Ishikawa (cell line): ENCODE measurements around the gene C3.

ENCODE experiments used
- CEBPB ChIP-seq: IDR thresholded peaks from 2 replicates; pipeline ENCODE4 v1.6.1; 2012
- CREB1 ChIP-seq: IDR thresholded peaks from 2 replicates; pipeline ENCODE4 v1.6.1; 2012; ENCODE audit warnings: low read depth
- EGR1 ChIP-seq: IDR thresholded peaks from 2 replicates; pipeline ENCODE4 v1.6.1; 2012
- EP300 ChIP-seq: IDR thresholded peaks from 2 replicates; pipeline ENCODE4 v1.6.1; 2012; ENCODE audit warnings: borderline replicate concordance
- FOXM1 ChIP-seq: IDR thresholded peaks from 2 replicates; pipeline ENCODE4 v1.6.1; 2012; ENCODE audit warnings: low read depth, borderline replicate concordance
- NFIC ChIP-seq: IDR thresholded peaks from 2 replicates; pipeline ENCODE4 v1.6.1; 2012
- RAD21 ChIP-seq: IDR thresholded peaks from 2 replicates; pipeline ENCODE4 v1.6.1; 2012; ENCODE audit warnings: low read depth
- TAF1 ChIP-seq: IDR thresholded peaks from 2 replicates; pipeline ENCODE4 v1.6.1; 2012; ENCODE audit warnings: low read depth, mild to moderate bottlenecking
- TCF12 ChIP-seq: IDR thresholded peaks from 2 replicates; pipeline ENCODE4 v1.6.1; 2012; ENCODE audit warnings: low read depth
- TEAD4 ChIP-seq: IDR thresholded peaks from 2 replicates; pipeline ENCODE4 v1.6.1; 2012
- YY1 ChIP-seq: IDR thresholded peaks from 2 replicates; pipeline ENCODE4 v1.6.1; 2012; ENCODE audit warnings: low read depth
- ZBTB7A ChIP-seq: IDR thresholded peaks from 2 replicates; pipeline ENCODE4 v1.6.1; 2012; ENCODE audit warnings: low read depth
- TF ChIP-seq, protein P1 (sequence below): IDR thresholded peaks from 2 replicates; pipeline ENCODE4 v1.6.1; 2012
- TF ChIP-seq, protein P2 (sequence below): IDR thresholded peaks from 2 replicates; pipeline ENCODE4 v1.6.1; 2012
- TF ChIP-seq, protein P3 (sequence below): IDR thresholded peaks from 2 replicates; pipeline ENCODE4 v1.6.1; 2012; ENCODE audit warnings: low read depth, mild to moderate bottlenecking

Gene C3

DNA sequence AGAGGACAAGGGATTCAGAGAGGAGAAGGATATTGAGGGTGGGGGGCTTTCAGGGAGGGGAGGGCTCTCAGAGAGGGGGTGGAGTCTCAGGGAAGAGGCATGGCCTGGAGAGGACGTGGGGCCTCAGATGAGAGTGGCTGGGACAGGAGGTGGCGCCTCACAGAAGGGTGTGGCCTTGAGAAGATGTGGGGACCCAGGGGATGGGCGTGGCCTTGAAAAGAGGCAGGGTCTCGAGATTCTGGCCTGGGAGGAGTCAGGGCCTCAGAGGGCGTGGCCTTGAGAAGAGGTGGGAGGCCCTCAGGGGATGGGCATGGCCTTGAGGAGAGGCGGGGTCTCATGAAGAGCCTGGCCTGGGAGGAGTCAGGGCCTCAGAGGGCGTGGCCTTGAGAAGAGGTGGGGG lies 26.8 kb downstream of the C3 start:
- TF ChIP-seq TEAD4 (no peak), CEBPB (no peak), ZBTB7A (no peak), FOXM1 (no peak)

DNA sequence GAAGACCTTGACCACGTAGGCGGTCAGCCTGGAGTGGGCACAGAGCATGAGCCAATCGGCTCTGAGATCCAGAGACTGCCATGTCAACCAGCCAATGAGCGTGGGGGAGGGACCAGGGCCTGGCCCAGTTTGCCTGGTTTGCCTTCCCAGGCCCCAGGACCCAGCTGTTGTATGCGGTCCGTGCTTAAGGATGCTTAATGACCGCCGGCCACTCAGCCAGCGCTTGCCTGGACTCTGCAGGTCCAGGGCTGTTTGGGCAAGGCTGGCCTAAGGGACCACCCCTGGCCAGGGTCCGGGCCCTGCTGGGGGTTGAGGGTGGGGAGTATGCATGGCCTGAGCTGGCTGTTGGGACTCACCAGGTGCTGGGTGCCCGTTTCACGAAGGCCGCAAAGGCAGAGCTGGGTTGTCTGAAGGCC lies 27.4 kb downstream of the C3 start:
- TF ChIP-seq CEBPB (no peak), NFIC (no peak), EGR1 (no peak), EP300 (no peak), TCF12 (no peak), CREB1 (no peak), YY1 (no peak), FOXM1 (no peak), ZBTB7A (no peak)
- TF ChIP-seq, protein P1, sequence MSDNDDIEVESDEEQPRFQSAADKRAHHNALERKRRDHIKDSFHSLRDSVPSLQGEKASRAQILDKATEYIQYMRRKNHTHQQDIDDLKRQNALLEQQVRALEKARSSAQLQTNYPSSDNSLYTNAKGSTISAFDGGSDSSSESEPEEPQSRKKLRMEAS, result no peak
- TF ChIP-seq, protein P2, sequence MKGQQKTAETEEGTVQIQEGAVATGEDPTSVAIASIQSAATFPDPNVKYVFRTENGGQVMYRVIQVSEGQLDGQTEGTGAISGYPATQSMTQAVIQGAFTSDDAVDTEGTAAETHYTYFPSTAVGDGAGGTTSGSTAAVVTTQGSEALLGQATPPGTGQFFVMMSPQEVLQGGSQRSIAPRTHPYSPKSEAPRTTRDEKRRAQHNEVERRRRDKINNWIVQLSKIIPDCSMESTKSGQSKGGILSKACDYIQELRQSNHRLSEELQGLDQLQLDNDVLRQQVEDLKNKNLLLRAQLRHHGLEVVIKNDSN, result no peak

DNA sequence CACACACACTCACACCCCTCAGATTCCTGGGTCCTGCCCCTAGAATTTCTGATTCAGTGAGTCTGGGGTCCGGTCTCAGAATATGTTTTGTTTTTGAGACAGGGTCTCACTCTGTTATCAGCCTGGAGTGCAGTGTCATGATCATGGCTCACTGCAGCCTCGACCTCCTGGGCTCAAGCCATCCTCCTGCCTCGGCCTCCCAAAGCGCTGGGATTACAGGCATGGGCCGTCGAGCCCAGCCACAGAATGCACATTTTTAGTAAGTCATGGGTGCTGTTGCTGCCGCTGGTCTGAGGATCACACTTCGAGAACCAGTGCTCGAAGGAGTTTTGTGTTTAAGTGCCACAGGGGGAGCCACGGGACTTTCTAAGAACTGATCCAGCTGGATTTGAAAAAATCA lies 28.4 kb downstream of the C3 start:
- TF ChIP-seq, protein P1, result no peak
- TF ChIP-seq CEBPB (no peak), TAF1 (no peak), YY1 (no peak), ZBTB7A (no peak), TCF12 (no peak)
- TF ChIP-seq, protein P2, result no peak
- TF ChIP-seq, protein P3, sequence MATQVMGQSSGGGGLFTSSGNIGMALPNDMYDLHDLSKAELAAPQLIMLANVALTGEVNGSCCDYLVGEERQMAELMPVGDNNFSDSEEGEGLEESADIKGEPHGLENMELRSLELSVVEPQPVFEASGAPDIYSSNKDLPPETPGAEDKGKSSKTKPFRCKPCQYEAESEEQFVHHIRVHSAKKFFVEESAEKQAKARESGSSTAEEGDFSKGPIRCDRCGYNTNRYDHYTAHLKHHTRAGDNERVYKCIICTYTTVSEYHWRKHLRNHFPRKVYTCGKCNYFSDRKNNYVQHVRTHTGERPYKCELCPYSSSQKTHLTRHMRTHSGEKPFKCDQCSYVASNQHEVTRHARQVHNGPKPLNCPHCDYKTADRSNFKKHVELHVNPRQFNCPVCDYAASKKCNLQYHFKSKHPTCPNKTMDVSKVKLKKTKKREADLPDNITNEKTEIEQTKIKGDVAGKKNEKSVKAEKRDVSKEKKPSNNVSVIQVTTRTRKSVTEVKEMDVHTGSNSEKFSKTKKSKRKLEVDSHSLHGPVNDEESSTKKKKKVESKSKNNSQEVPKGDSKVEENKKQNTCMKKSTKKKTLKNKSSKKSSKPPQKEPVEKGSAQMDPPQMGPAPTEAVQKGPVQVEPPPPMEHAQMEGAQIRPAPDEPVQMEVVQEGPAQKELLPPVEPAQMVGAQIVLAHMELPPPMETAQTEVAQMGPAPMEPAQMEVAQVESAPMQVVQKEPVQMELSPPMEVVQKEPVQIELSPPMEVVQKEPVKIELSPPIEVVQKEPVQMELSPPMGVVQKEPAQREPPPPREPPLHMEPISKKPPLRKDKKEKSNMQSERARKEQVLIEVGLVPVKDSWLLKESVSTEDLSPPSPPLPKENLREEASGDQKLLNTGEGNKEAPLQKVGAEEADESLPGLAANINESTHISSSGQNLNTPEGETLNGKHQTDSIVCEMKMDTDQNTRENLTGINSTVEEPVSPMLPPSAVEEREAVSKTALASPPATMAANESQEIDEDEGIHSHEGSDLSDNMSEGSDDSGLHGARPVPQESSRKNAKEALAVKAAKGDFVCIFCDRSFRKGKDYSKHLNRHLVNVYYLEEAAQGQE, result no peak

- TF ChIP-seq FOXM1 (no peak), EGR1 (no peak), TCF12 (no peak), ZBTB7A (no peak), EP300 (no peak), CREB1 (no peak), NFIC (no peak), TEAD4 (no peak), CEBPB (no peak), YY1 (no peak), TAF1 (no peak), RAD21 (no peak)
- TF ChIP-seq, protein P1, result no peak
- TF ChIP-seq, protein P3, result no peak
- TF ChIP-seq, protein P2, result no peak
Observed at GRCh38 chr19:6691342-6691741, 29.1 kb downstream of the C3 start.

- no peak for TF ChIP-seq TAF1
- TF ChIP-seq NFIC, result no peak
- no peak for TF ChIP-seq ZBTB7A
- no peak for TF ChIP-seq TEAD4
- no peak for TF ChIP-seq FOXM1
- TF ChIP-seq EGR1, result no peak
- TF ChIP-seq, protein P1, result no peak
- TF ChIP-seq CEBPB, result no peak
- no peak for TF ChIP-seq TCF12
- no peak for TF ChIP-seq YY1
- TF ChIP-seq, protein P3, result no peak
- no peak for TF ChIP-seq EP300
- no peak for TF ChIP-seq CREB1
- TF ChIP-seq, protein P2, result no peak
- TF ChIP-seq RAD21, result no peak
Observed at GRCh38 chr19:6690160-6690885, 30.1 kb downstream of the C3 start.
